Heart right ventricle (tissue), 16 donors: Measurements from ENCODE around the gene ZFP69B. TPM values are rescaled to one million over a fixed set of nuclear protein-coding genes. Genes with fewer than 3 reads are reported as not detected.

ENCODE experiments used
- ATAC-seq, 8 donors: fragments of 200-7000 bp; cut with Tn5 transposase; one replicate each; pipeline ENCODE4 v1.9.1; 2020; ENCODE audit warnings: mild to moderate bottlenecking in 8 of 8, moderate library complexity in 8 of 8, moderate number of reproducible peaks in 1 of 8
- DNase-seq, 2 donors: peaks; one replicate each; pipeline ENCODE4 v3.0.0-alpha.2; 2020
- H3K27ac ChIP-seq, 10 donors: fragments of 200-600 bp; sonication (generic) in 2 of 10; one replicate each; pipeline versions ENCODE4 v1.5.0 to v1.8.0; 2020 to 2022; ENCODE audit warnings: mild to moderate bottlenecking in 3 of 10
- H3K27me3 ChIP-seq, 7 donors: fragments of 200-600 bp; one replicate each; pipeline ENCODE4 v1.8.0; 2021 to 2022; ENCODE audit warnings: mild to moderate bottlenecking in 2 of 7
- H3K36me3 ChIP-seq, 9 donors: fragments of 200-600 bp; sonication (generic) in 1 of 9; one replicate each; pipeline versions ENCODE4 v1.5.0 to v1.8.0; 2020 to 2022; ENCODE audit warnings: mild to moderate bottlenecking in 2 of 9
- H3K4me1 ChIP-seq, 9 donors: fragments of 200-600 bp; sonication (generic) in 1 of 9; one replicate each; pipeline versions ENCODE4 v1.5.0 to v1.8.0; 2020 to 2022; ENCODE audit warnings: mild to moderate bottlenecking in 4 of 9
- H3K4me3 ChIP-seq, 10 donors: fragments of 200-600 bp; sonication (generic) in 2 of 10; one replicate each; pipeline versions ENCODE4 v1.5.0 to v1.8.0; 2020 to 2022; ENCODE audit warnings: mild to moderate bottlenecking in 7 of 10, moderate library complexity in 2 of 10
- H3K9me3 ChIP-seq, 11 donors: fragments of 200-600 bp in 10 of 11; sonication (generic) in 2 of 11; one replicate each; pipeline versions ENCODE4 v1.5.0 to v1.8.0; 2013 to 2022; ENCODE audit warnings: mild to moderate bottlenecking in 2 of 11, control low read depth in 1 of 11, moderate library complexity in 1 of 11
- WGBS, 2 donors: extraction: QIAGEN DNeasy Blood & Tissue Kit; methylation state at CpG; one replicate each; pipeline ENCODE4 v1.1.7; 2013; ENCODE audit warnings: inconsistent platforms in 1 of 2; 5-methylcytosine and 5-hydroxymethylcytosine counted together
- intact Hi-C, 10 donors: fragments of 100-400 bp; cut with DNase I; formaldehyde crosslinking; loops; one replicate each; pipeline versions ENCODE4 v1.11.1 to v1.14.2; 2022
- long read RNA-seq, 3 donors: library from polyadenylated mRNA; unstranded; transcript quantifications; one replicate each; pipeline ENCODE4 v2.0.0, GENCODE V29; 2020 to 2021
- polyA plus RNA-seq, 2 donors: library from polyadenylated mRNA; stranded (reverse); fragments of 200-250 nt; gene quantifications; one replicate each; pipeline ENCODE4 v1.2.3, GENCODE V29; 2013
- total RNA-seq, 10 donors: library from RNA; stranded (reverse); fragmentation: NEBNext Ultra II Directional in 3 of 10; extraction: Animal tissue kit (Norgen Biotek cat#: 25700) in 3 of 10; gene quantifications; one replicate each; pipeline versions ENCODE4 v1.2.1 to v1.2.4, GENCODE V29; 2021 to 2023
- TF ChIP-seq, protein P1 (sequence below), 9 donors: fragments of 200-600 bp; sonication (generic) in 2 of 9; IDR thresholded peaks; one replicate each; pipeline versions ENCODE4 v1.5.0 to v1.8.0; 2021 to 2022; ENCODE audit warnings: antibody characterized with exemption in 9 of 9, mild to moderate bottlenecking in 5 of 9, moderate library complexity in 1 of 9
- donor health status: Arrhythmogenic right ventricular cardiomyopathy.
- donor health status: ischemic (EF 13 %, LVEDD 7.1; RV severe dilation, severe dysfunction).
- donor health status: healthy with polysubstance abuse.
- donor health status: DM: no; HTN: yes; CAD: no.
- donor health status: DM: no; HTN: no; CAD: no.
- donor health status: ischemic (EF 25% LVEDD 6.9; RV normal size, moderate dysfunction).
- donor health status: ischemic (EF 25% LVEDD 5.7; RV mildly dilated, moderate dysfunction).
- donor health status: healthy.
- donor health status: DM: yes; HTN: yes; CAD: no.
- donor health status: Ischemic cardiomyopathy.
- donor health status: ischemic (EF 35%, LVEDD 5.7; RV mildly dilated, moderate dysfunction).
- donor health status: nonischemic (EF 11% LVEDD 7.7; RV severe dilation, severe dysfunction).
- donor health status: DM: yes; HTN: yes; CAD: no.
- donor health status: PGD.
- donor health status: ischemic (EF 29% LVEDD 5.4; RV normal size, mild dysfunction).
- donor health status: nonischemic (EF 23%, LVEDD 6.1; RV moderate dilation, normal function).

The ZFP69B gene
- total RNA-seq (1 to 10 TPM in 6 of 10 donors, under 1 TPM in 4; 0.67 to 2.2 (median 1.2) TPM), polyA plus RNA-seq (under 1 TPM; 0.37 to 0.58 TPM)
- long read RNA-seq, donor 1 = 0 reads
- long read RNA-seq, donor 2 = 0 reads
- long read RNA-seq, donor 3, partial matches to known transcripts = 0 of 3 reads
- long read RNA-seq, donor 3, other reads (novel, unspliced or antisense) = 3 of 3 reads

GRCh38 chr1:40449684-40450494 is at the start of gene ZFP69B:
ZFP69B (plus strand) TSS chr1:40450476; CDS start chr1:40450962, 486 bp downstream.
- Histone ChIP-seq H3K27ac (peak within 1 kb of the TSS in 9 of 10 donors; percentile 52 to 91 (median 83)), H3K27me3 (no peaks in the 10 kb centered on the region), H3K36me3 (peaks cover 0 to 10% (median 0%) of the 10 kb centered on the region in 9 donors), H3K4me3 (peak within 1 kb of the TSS; percentile 33 to 88 (median 78)), H3K4me1 (peaks cover 0 to 17% (median 10%) of the 10 kb centered on the region in 9 donors), H3K9me3 (peaks cover 0 to 64% (median 4%) of the 10 kb centered on the region in 11 donors)
- intact Hi-C loops = loop anchor here in 1 of 10 donors (5.0 kb wide), 1 partner anchor 1212 kb away; no protein-coding TSS in a partner anchor
- TF ChIP-seq, protein P1, sequence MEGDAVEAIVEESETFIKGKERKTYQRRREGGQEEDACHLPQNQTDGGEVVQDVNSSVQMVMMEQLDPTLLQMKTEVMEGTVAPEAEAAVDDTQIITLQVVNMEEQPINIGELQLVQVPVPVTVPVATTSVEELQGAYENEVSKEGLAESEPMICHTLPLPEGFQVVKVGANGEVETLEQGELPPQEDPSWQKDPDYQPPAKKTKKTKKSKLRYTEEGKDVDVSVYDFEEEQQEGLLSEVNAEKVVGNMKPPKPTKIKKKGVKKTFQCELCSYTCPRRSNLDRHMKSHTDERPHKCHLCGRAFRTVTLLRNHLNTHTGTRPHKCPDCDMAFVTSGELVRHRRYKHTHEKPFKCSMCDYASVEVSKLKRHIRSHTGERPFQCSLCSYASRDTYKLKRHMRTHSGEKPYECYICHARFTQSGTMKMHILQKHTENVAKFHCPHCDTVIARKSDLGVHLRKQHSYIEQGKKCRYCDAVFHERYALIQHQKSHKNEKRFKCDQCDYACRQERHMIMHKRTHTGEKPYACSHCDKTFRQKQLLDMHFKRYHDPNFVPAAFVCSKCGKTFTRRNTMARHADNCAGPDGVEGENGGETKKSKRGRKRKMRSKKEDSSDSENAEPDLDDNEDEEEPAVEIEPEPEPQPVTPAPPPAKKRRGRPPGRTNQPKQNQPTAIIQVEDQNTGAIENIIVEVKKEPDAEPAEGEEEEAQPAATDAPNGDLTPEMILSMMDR (IDR thresholded peaks at IDR 0.05) = peak in 2 of 9 donors; percentile 34
- ATAC-seq = peak; percentile 99 to 100 (median 99)
- 0% methylated on average over 64 of the region's 64 CpGs for WGBS, 2 donors
- DNase-seq = peak; percentile 92 to 95

DNA sequence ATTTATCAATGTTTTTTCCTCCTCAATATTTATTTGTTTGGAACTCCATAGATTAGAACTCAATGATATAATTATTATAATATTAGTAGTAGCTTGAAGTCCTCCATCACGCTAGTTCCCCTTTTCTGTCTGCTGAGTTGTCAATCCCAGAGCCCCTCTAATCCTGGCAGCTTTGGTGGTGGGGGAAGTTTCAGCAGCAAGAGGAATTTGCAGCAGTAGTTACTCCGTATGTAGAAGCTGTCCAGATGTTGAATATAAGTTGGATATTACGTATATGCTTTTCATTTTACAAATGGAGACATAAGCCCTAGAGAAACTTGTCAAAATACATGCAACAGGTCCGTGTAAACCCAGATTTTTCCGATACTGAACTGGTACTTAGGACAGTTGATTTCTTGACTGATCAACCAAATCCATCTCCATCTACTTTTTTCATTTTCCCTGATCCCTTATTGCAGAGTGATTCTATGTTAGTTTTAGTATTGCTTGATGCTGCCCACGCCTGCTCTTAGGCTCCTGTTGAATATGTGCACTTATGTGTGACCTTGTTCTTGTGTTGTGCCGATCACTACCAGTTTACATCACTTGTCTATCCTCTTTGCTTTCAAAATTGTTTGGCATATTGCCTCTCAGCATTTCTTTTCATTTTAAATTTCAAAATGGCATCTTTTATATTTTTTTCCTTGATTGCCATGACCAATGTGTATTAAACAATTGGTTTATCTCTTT is 48.6 kb upstream of the ZFP69B start:
- WGBS, 2 donors = 85 to 90% methylated on average over 7 of the region's 7 CpGs
- H3K36me3 ChIP-seq = peaks cover 0 to 6% (median 0%) of the 10 kb centered on the region in 9 donors
- DNase-seq = no peak
- peaks cover 0 to 78% (median 6%) of the 10 kb centered on the region in 9 donors for H3K4me1 ChIP-seq
- TF ChIP-seq, protein P1 (IDR thresholded peaks at IDR 0.05) = no peak
- H3K4me3 ChIP-seq = no peak overlapping the region
- peak overlapping the region in 1 of 10 donors; percentile 46 for H3K27ac ChIP-seq
- intact Hi-C loops = loop anchor here in 8 of 10 donors (5.0 to 10.0 kb wide), 6 partner anchors 57 to 319 kb away; no protein-coding TSS in a partner anchor
- peak in 2 of 8 donors; percentile 40 to 45 for ATAC-seq
- H3K9me3 ChIP-seq = no peaks in the 10 kb centered on the region
- no peaks in the 10 kb centered on the region for H3K27me3 ChIP-seq

- TF ChIP-seq, protein P1 (IDR thresholded peaks at IDR 0.05) = peak; percentile 68 to 95 (median 86)
- peak in 1 of 2 donors; percentile 27 for DNase-seq
- ATAC-seq = peak in 4 of 8 donors; percentile 38 to 63 (median 53)
- Histone ChIP-seq H3K27ac (peak overlapping the region in 2 of 10 donors; percentile 37 to 55), H3K36me3 (peaks cover 0 to 35% (median 0%) of the 10 kb centered on the region in 9 donors), H3K4me3 (no peak overlapping the region), H3K9me3 (no peaks in the 10 kb centered on the region), H3K4me1 (peaks cover 0 to 49% (median 6%) of the 10 kb centered on the region in 9 donors), H3K27me3 (no peaks in the 10 kb centered on the region)
- intact Hi-C loops = loop anchor here (2.0 to 10.0 kb wide), 11 partner anchors 60 to 323 kb away; no protein-coding TSS in a partner anchor
- 47 to 51% methylated on average over 11 of the region's 11 CpGs for WGBS, 2 donors
Observed at GRCh38 chr1:40404670-40405462, 45.4 kb upstream of the ZFP69B start.
